Right cardiac atrium (tissue), 5 donors: ENCODE data around the gene ITGAE. TPM values are rescaled to one million over a fixed set of nuclear protein-coding genes. Genes with fewer than 3 reads are reported as not detected.
"Not testable (repeated sequence)": the region's sequence is repeated elsewhere in the genome, so short reads cannot be mapped to it uniquely, and the experiment has no call there.

Experiments used
- ATAC-seq, 2 donors: fragments of 200-7000 bp; cut with Tn5 transposase; one replicate each; pipeline versions ENCODE4 v1.8.0 to v1.9.1; 2020; ENCODE audit warnings: moderate library complexity in 2 of 2, mild to moderate bottlenecking in 1 of 2
- DNase-seq, 3 donors: peaks; one replicate each; pipeline ENCODE4 v3.0.0-alpha.2; 2020
- H3K27ac ChIP-seq: one replicate; pipeline ENCODE4 v1.5.1; 2013; ENCODE audit warnings: mild to moderate bottlenecking, low read length, control low read depth, moderate library complexity
- H3K27me3 ChIP-seq: one replicate; pipeline ENCODE4 v1.6.1; 2013; ENCODE audit not compliant: control insufficient read depth, insufficient read depth
- H3K4me1 ChIP-seq: one replicate; pipeline ENCODE4 v1.6.1; 2013; ENCODE audit warnings: low read length; ENCODE audit not compliant: control insufficient read depth, insufficient read depth
- H3K4me3 ChIP-seq: one replicate; pipeline ENCODE4 v1.5.1; 2013; ENCODE audit warnings: low read length, control low read depth
- H3K9me3 ChIP-seq: one replicate; pipeline ENCODE4 v1.6.1; 2013; ENCODE audit warnings: low read length; ENCODE audit not compliant: control insufficient read depth
- WGBS: extraction: QIAGEN DNeasy Blood & Tissue Kit; methylation state at CpG from one replicate; pipeline ENCODE4 v1.1.7; 2013; 5-methylcytosine and 5-hydroxymethylcytosine counted together
- intact Hi-C, 4 donors: fragments of 100-400 bp; cut with DNase I; formaldehyde crosslinking; loops; one replicate each; pipeline versions ENCODE4 v1.11.0 to v1.14.0; 2022 to 2023
- polyA plus RNA-seq: library from polyadenylated mRNA; stranded (reverse); fragments of 200-250 nt; gene quantifications from one replicate; pipeline ENCODE4 v1.2.3, GENCODE V29; 2013
- total RNA-seq, 4 donors: library from RNA; stranded (reverse); fragmentation: NEBNext Ultra II Directional; extraction: Animal tissue kit (Norgen Biotek cat#: 25700); gene quantifications; one replicate each; pipeline ENCODE4 v1.2.1, GENCODE V29; 2021
- donor health status: healthy with polysubstance abuse.
- donor health status: DM: no; HTN: yes; CAD: no.
- donor health status: DM: no; HTN: no; CAD: no.
- donor health status: DM: no; HTN: yes; CAD: no; lungs with severe emphysema.
- donor health status: DM: yes; HTN: yes; CAD: no.

The ITGAE gene
- total and polyA plus RNA-seq, 5 donors: 21.9 to 39.4 (median 23.8) TPM

- ATAC-seq, H3K9me3 ChIP-seq: not testable (repeated sequence)
Observed at GRCh38 chr17:3705718-3705984, 95.3 kb downstream of the ITGAE start.

GRCh38 chr17:3704931-3705717 lies 95.9 kb downstream of the ITGAE start:
- Histone ChIP-seq H3K27ac (no peak overlapping the region), H3K4me3 (no peak overlapping the region), H3K27me3 (no peaks in the 10 kb centered on the region), H3K9me3 (no peaks in the 10 kb centered on the region), H3K4me1 (no peaks in the 10 kb centered on the region)
- 85% methylated on average over 20 of the region's 20 CpGs for WGBS
- intact Hi-C loops: no loop called here
- DNase-seq (no peak), ATAC-seq (no peak)

More at GRCh38 chr17:3705718-3705984, 95.3 kb downstream of the ITGAE start:
- DNase-seq, intact Hi-C loops, H3K4me1 ChIP-seq, H3K4me3 ChIP-seq, H3K27me3 ChIP-seq, H3K27ac ChIP-seq: not testable (repeated sequence)
- WGBS: 97% methylated on average over 1 of the region's 1 CpG

GRCh38 chr17:3702041-3702539 lies 98.9 kb downstream of the ITGAE start:
- intact Hi-C loops: not testable (repeated sequence)

GRCh38 chr17:3699951-3700350 lies 101.0 kb downstream of the ITGAE start:
- 89% methylated on average over 4 of the region's 4 CpGs for WGBS

More at GRCh38 chr17:3702041-3702539, 98.9 kb downstream of the ITGAE start:
- ATAC-seq, H3K27ac ChIP-seq, H3K4me3 ChIP-seq, H3K4me1 ChIP-seq, H3K27me3 ChIP-seq, H3K9me3 ChIP-seq, DNase-seq: not testable (repeated sequence)
- WGBS: 86% methylated on average over 7 of the region's 7 CpGs

GRCh38 chr17:3698139-3698538 lies 102.8 kb downstream of the ITGAE start:
- intact Hi-C loops: no loop called here
- Histone ChIP-seq H3K9me3 (no peaks in the 10 kb centered on the region), H3K4me3 (no peak overlapping the region), H3K27me3 (no peaks in the 10 kb centered on the region), H3K27ac (no peak overlapping the region), H3K4me1 (no peaks in the 10 kb centered on the region)
- WGBS: 75% methylated on average over 4 of the region's 4 CpGs
- DNase-seq (no peak), ATAC-seq (no peak)

More at GRCh38 chr17:3699951-3700350, 101.0 kb downstream of the ITGAE start:
- intact Hi-C loops: no loop called here
- no peaks in the 10 kb centered on the region for H3K27me3 ChIP-seq
- H3K4me3 ChIP-seq: no peak overlapping the region
- no peak overlapping the region for H3K27ac ChIP-seq
- ATAC-seq (no peak), DNase-seq (no peak)
- H3K9me3 ChIP-seq: no peaks in the 10 kb centered on the region
- H3K4me1 ChIP-seq: no peaks in the 10 kb centered on the region

- no peak for DNase-seq
- Histone ChIP-seq H3K27ac (no peak overlapping the region), H3K9me3 (no peaks in the 10 kb centered on the region), H3K4me1 (no peaks in the 10 kb centered on the region), H3K27me3 (no peaks in the 10 kb centered on the region), H3K4me3 (no peak overlapping the region)
- intact Hi-C loops: no loop called here
- ATAC-seq: peak in 1 of 2 donors; percentile 22
- WGBS: 47% methylated on average over 12 of the region's 12 CpGs
Observed at GRCh38 chr17:3697103-3697476, 103.9 kb downstream of the ITGAE start.

- H3K27me3 ChIP-seq: no peaks in the 10 kb centered on the region
- 1% methylated on average over 65 of the region's 65 CpGs for WGBS
- no peaks in the 10 kb centered on the region for H3K9me3 ChIP-seq
- ATAC-seq (peak; percentile 28 to 52), DNase-seq (peak in 1 of 3 donors; percentile 66)
- intact Hi-C loops: no loop called here
- peak within 1 kb of the TSS; percentile 38 for H3K27ac ChIP-seq
- H3K4me1 ChIP-seq: no peaks in the 10 kb centered on the region
- H3K4me3 ChIP-seq: peak within 1 kb of the TSS; percentile 53
Observed at GRCh38 chr17:3695723-3696411, 105.1 kb downstream of the ITGAE start, which contains the start of gene P2RX5. Gene P2RX5 (minus strand): TSS chr17:3696155. CDS start chr17:3696005, 150 bp downstream.

GRCh38 chr17:3695129-3695722 lies 105.8 kb downstream of the ITGAE start:
- H3K9me3 ChIP-seq: no peaks in the 10 kb centered on the region
- WGBS: 6% methylated on average over 17 of the region's 17 CpGs
- ATAC-seq (peak; percentile 79 to 80), DNase-seq (peak; percentile 57 to 74 (median 63))
- H3K27ac ChIP-seq: peak overlapping the region; percentile 28
- peak overlapping the region; percentile 53 for H3K4me3 ChIP-seq
- H3K27me3 ChIP-seq: no peaks in the 10 kb centered on the region
- H3K4me1 ChIP-seq: no peaks in the 10 kb centered on the region
- intact Hi-C loops: no loop called here

- no peak overlapping the region for H3K27ac ChIP-seq
- DNase-seq: no peak
- WGBS: 76% methylated on average over 9 of the region's 9 CpGs
- H3K4me1 ChIP-seq: no peaks in the 10 kb centered on the region
- no peaks in the 10 kb centered on the region for H3K9me3 ChIP-seq
- no peak for ATAC-seq
- H3K27me3 ChIP-seq: no peaks in the 10 kb centered on the region
- no peak overlapping the region for H3K4me3 ChIP-seq
- intact Hi-C loops: no loop called here
Observed at GRCh38 chr17:3693829-3694231, 107.2 kb downstream of the ITGAE start.

GRCh38 chr17:3693141-3693540 lies 107.8 kb downstream of the ITGAE start:
- H3K27ac ChIP-seq: no peak overlapping the region

GRCh38 chr17:3692346-3692745 lies 108.6 kb downstream of the ITGAE start:
- no peaks in the 10 kb centered on the region for H3K27me3 ChIP-seq
- no peaks in the 10 kb centered on the region for H3K4me1 ChIP-seq
- H3K4me3 ChIP-seq: no peak overlapping the region
- intact Hi-C loops: no loop called here
- WGBS: 82% methylated on average over 9 of the region's 9 CpGs
- H3K9me3 ChIP-seq: no peaks in the 10 kb centered on the region
- ATAC-seq (no peak), DNase-seq (no peak)
- no peak overlapping the region for H3K27ac ChIP-seq

More at GRCh38 chr17:3693141-3693540, 107.8 kb downstream of the ITGAE start:
- no peak for DNase-seq
- intact Hi-C loops: no loop called here
- H3K9me3 ChIP-seq: no peaks in the 10 kb centered on the region
- WGBS: 49% methylated on average over 4 of the region's 4 CpGs
- no peak overlapping the region for H3K4me3 ChIP-seq
- H3K27me3 ChIP-seq: no peaks in the 10 kb centered on the region
- no peaks in the 10 kb centered on the region for H3K4me1 ChIP-seq
- ATAC-seq: no peak
